PC-3 (cell line): ENCODE measurements around the gene PEA15. TPM values are rescaled to one million over a fixed set of nuclear protein-coding genes. Genes with fewer than 3 reads are reported as not detected.

Experiments
- ATAC-seq: fragments of 200-7000 bp; cut with Tn5 transposase; 2 replicates; pipeline ENCODE4 v1.9.1; 2020; ENCODE audit warnings: mild to moderate bottlenecking, moderate library complexity
- BruUV-seq: library from RNA; stranded (reverse); fragments of 400-500 nt; replicated peaks from 2 replicates; lab custom pipeline; 2021; lab: Mats Ljungman, UMichigan
- CTCF ChIA-PET: fragments of 300-600 bp; sonication (Branson Sonifier 250); formaldehyde crosslinking; loops from one replicate; lab custom pipeline; 2022; ENCODE audit warnings: antibody characterized with exemption; lab: Charles Lee
- POLR2A ChIA-PET: fragments of 300-600 bp; sonication (Branson Sonifier 250); formaldehyde crosslinking; loops from one replicate; lab custom pipeline; 2022; ENCODE audit warnings: antibody characterized with exemption; ENCODE audit not compliant: unreplicated experiment; lab: Charles Lee
- DNase-seq: peaks from one replicate; pipeline ENCODE4 v3.0.0-alpha.2; 2015
- H2AFZ ChIP-seq: fragments of 300-600 bp; sonication (generic); 2 replicates; pipeline ENCODE4 v1.6.0; 2016; ENCODE audit warnings: antibody characterized with exemption, low read length
- H3F3A ChIP-seq: fragments of 300-600 bp; sonication (generic); one replicate; pipeline ENCODE4 v1.6.0; 2017; ENCODE audit warnings: antibody characterized with exemption, low read length, control low read depth, mild to moderate bottlenecking; ENCODE audit not compliant: unreplicated experiment
- H3K27ac ChIP-seq: fragments of 300-600 bp; sonication (generic); 2 replicates; pipeline ENCODE4 v1.5.1; 2016; ENCODE audit warnings: mild to moderate bottlenecking, low read length
- H3K27me3 ChIP-seq: fragments of 300-600 bp; sonication (generic); 2 replicates; pipeline ENCODE4 v1.6.1; 2016; ENCODE audit warnings: low read length, mixed read lengths
- H3K36me3 ChIP-seq: fragments of 300-600 bp; sonication (generic); 2 replicates; pipeline ENCODE4 v1.6.1; 2016; ENCODE audit warnings: low read depth, mixed run types, low read length, mixed read lengths
- H3K4me1 ChIP-seq: fragments of 300-600 bp; sonication (generic); 2 replicates; pipeline ENCODE4 v1.5.1; 2016; ENCODE audit warnings: low read length; ENCODE audit not compliant: insufficient read depth
- H3K4me2 ChIP-seq: fragments of 300-600 bp; sonication (generic); 2 replicates; pipeline ENCODE4 v1.6.0; 2016; ENCODE audit warnings: low read length
- H3K4me3 ChIP-seq: fragments of 300-600 bp; sonication (generic); 2 replicates; pipeline ENCODE4 v1.5.1; 2016; ENCODE audit warnings: mild to moderate bottlenecking, low read length, mixed read lengths
- H3K79me2 ChIP-seq: fragments of 300-600 bp; sonication (generic); 2 replicates; pipeline ENCODE4 v1.6.1; 2017; ENCODE audit warnings: low read length, mixed read lengths
- H3K9ac ChIP-seq: fragments of 300-600 bp; sonication (generic); 2 replicates; pipeline ENCODE4 v1.6.0; 2016; ENCODE audit warnings: mild to moderate bottlenecking, low read length
- H3K9me2 ChIP-seq: fragments of 300-600 bp; sonication (generic); replicated peaks from 2 replicates; pipeline ENCODE4 v1.6.1; 2016; ENCODE audit warnings: mixed run types, low read length, mixed read lengths
- H3K9me3 ChIP-seq: fragments of 300-600 bp; sonication (generic); 2 replicates; pipeline ENCODE4 v1.6.1; 2016; ENCODE audit warnings: low read length, mixed read lengths
- H4K20me1 ChIP-seq: fragments of 300-600 bp; sonication (generic); 2 replicates; pipeline ENCODE4 v1.6.1; 2016; ENCODE audit warnings: low read length, mixed read lengths
- EZH2 ChIP-seq: fragments of 300-600 bp; sonication (generic); IDR thresholded peaks from one replicate; pipeline ENCODE4 v1.6.1; 2017; ENCODE audit warnings: antibody characterized with exemption, mild to moderate bottlenecking, low read length; ENCODE audit not compliant: unreplicated experiment
- EZH2phosphoT487 ChIP-seq: fragments of 300-600 bp; sonication (generic); IDR thresholded peaks from 2 replicates; pipeline ENCODE4 v1.6.1; 2018; ENCODE audit warnings: mild to moderate bottlenecking, antibody characterized with exemption, low read length, borderline replicate concordance
- intact Hi-C: fragments of 100-400 bp; cut with micrococcal nuclease; formaldehyde crosslinking; loops from 2 replicates; pipeline ENCODE4 v1.9.0; 2023
- total RNA-seq: library from RNA; depleted of rRNA; stranded (reverse); fragments of >200 nt; gene quantifications from 2 replicates; pipeline ENCODE4 v1.2.3, GENCODE V29; 2014
- TF ChIP-seq, protein P1 (sequence below): fragments of 300-600 bp; sonication (generic); conservative IDR thresholded peaks from 2 replicates; pipeline ENCODE4 v1.5.1; 2017; ENCODE audit warnings: antibody characterized with exemption, low read depth, mild to moderate bottlenecking, low read length

Gene PEA15
- total RNA-seq, 1 experiment from 2014 or later = 90.3 TPM

DNA sequence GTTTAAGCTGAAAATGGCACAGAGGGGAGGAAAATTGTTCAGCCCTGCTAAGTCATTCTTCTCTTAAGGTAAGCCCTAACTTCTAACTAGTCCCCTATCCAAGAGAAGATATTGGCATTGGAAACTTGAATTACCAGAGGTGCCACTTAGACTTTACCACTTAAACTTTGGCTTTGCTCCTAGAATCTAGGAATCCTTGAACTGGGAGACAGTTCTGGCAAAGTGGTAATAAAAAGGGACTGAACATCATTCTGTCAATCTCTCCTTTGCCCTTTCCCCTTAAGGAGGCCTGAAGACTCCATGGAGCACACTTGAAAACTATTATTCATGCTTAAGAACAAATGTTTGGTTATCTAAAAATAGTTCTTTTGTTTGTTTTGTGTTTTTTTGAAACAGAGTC is 45.3 kb upstream of the PEA15 start:
- Histone ChIP-seq H3K27ac (peak overlapping the region; percentile 58), H3K4me3 (no peak overlapping the region), H3K9ac (no peak overlapping the region), H3K27me3 (no peaks in the 10 kb centered on the region), H4K20me1 (no peaks in the 10 kb centered on the region), H3K9me3 (no peaks in the 10 kb centered on the region), H3K36me3 (no peaks in the 10 kb centered on the region), H3K4me1 (peaks cover 11% of the 10 kb centered on the region; the same call in 1 of the 2 replicates), H3K9me2 (no peaks in the 10 kb centered on the region), H3K79me2 (no peaks in the 10 kb centered on the region), H3K4me2 (peak overlapping the region; percentile 15), H3F3A (no peaks in the 10 kb centered on the region), H2AFZ (no peak overlapping the region)
- BruUV-seq = no TSS peak
- POLR2A ChIA-PET = no interaction called here
- TF ChIP-seq EZH2phosphoT487 (no peak), EZH2 (no peak)
- TF ChIP-seq, protein P1, sequence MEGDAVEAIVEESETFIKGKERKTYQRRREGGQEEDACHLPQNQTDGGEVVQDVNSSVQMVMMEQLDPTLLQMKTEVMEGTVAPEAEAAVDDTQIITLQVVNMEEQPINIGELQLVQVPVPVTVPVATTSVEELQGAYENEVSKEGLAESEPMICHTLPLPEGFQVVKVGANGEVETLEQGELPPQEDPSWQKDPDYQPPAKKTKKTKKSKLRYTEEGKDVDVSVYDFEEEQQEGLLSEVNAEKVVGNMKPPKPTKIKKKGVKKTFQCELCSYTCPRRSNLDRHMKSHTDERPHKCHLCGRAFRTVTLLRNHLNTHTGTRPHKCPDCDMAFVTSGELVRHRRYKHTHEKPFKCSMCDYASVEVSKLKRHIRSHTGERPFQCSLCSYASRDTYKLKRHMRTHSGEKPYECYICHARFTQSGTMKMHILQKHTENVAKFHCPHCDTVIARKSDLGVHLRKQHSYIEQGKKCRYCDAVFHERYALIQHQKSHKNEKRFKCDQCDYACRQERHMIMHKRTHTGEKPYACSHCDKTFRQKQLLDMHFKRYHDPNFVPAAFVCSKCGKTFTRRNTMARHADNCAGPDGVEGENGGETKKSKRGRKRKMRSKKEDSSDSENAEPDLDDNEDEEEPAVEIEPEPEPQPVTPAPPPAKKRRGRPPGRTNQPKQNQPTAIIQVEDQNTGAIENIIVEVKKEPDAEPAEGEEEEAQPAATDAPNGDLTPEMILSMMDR = no peak
- DNase-seq (peak; percentile 88), ATAC-seq (peak; percentile 84)
- intact Hi-C loops = loop anchor here (1.0 kb wide), 1 partner anchor 60 kb away; no protein-coding TSS in a partner anchor
- CTCF ChIA-PET = interaction anchor here (0.7 kb wide), 1 partner anchor 51 kb away, joined by 3 read pairs; no protein-coding TSS in a partner anchor

DNA sequence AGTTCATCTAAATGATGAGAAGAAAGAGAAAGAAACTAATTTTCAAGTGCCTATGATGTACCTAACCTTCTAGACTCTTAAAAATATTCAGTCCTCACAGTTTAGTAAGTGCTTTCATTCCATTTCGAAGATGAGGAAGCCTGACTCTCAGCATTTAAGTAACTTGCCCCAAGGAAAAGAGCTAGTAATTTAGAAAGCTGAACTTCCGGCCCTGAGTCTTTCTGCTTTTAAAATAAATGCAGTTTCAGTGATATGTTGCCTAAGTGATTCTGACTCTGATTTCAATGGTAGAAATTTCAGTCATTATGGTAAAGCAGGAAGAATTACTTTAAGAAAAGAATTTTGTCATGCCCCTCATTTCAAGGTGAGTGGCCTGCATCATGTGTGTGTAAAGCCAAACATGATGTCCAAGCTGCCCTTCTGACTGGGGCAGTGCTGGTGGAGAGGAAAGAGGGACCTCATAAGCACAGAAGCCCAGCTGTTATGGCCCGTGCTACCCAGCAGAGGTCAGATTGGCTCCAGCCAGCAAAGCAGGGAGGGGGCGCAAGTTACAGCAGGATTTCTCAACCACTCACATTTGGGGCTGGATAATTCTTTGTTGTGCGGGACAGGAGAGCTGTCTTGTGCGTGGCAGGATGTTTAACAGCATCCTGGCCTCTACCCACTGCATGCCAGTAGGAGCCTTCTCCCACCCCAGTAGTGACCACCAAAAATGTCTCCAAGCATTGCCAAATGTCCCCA is 43.0 kb upstream of the PEA15 start:
- POLR2A ChIA-PET = interaction anchor here (0.7 kb wide), 1 partner anchor 13 kb away, joined by 5 read pairs; no protein-coding TSS in a partner anchor
- H3K9me3 ChIP-seq = no peaks in the 10 kb centered on the region
- no peaks in the 10 kb centered on the region for H3K27me3 ChIP-seq
- H3K4me3 ChIP-seq = no peak overlapping the region
- no peaks in the 10 kb centered on the region for H3K36me3 ChIP-seq
- no peaks in the 10 kb centered on the region for H3K9me2 ChIP-seq
- peak; percentile 43; the same call in 1 of the 2 replicates for ATAC-seq
- CTCF ChIA-PET = interaction anchor here (0.6 kb wide), 1 partner anchor 54 kb away, joined by 3 read pairs; no protein-coding TSS in a partner anchor
- H3F3A ChIP-seq = no peaks in the 10 kb centered on the region
- H3K4me2 ChIP-seq = no peak overlapping the region
- no peaks in the 10 kb centered on the region for H4K20me1 ChIP-seq
- no peak overlapping the region for H3K9ac ChIP-seq
- H3K27ac ChIP-seq = no peak overlapping the region
- peaks cover 16% of the 10 kb centered on the region for H3K4me1 ChIP-seq
- DNase-seq = no peak
- H2AFZ ChIP-seq = no peak overlapping the region
- TF ChIP-seq, protein P1 = peak; percentile 57
- TF ChIP-seq EZH2phosphoT487 = no peak
- no peaks in the 10 kb centered on the region for H3K79me2 ChIP-seq
- intact Hi-C loops = no loop called here
- no TSS peak for BruUV-seq

DNA sequence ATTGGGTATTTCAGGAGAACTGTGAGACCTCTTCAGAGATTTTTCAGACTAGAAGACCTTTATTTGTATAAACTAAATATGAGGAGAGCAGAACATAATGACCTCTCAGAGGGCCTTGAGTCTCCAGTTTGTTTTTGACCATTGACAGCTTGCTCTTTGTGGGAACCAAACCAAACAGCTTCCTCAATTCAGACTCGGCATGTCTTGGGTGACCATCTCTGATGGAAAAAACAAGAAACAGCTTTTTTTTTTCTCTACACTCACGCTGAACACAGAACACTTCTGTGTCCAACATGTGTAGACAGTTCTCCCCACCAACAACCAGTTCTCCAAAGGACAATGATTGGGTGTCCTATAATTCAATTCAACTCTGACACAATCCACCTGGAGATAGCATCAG is 42.3 kb upstream of the PEA15 start:
- Histone ChIP-seq H3K27me3 (no peaks in the 10 kb centered on the region), H3K9ac (no peak overlapping the region), H3K36me3 (no peaks in the 10 kb centered on the region), H3K4me3 (no peak overlapping the region), H3K4me1 (peaks cover 22% of the 10 kb centered on the region), H3K27ac (no peak overlapping the region), H4K20me1 (no peaks in the 10 kb centered on the region), H3K9me3 (no peaks in the 10 kb centered on the region), H2AFZ (no peak overlapping the region), H3K79me2 (no peaks in the 10 kb centered on the region), H3F3A (no peaks in the 10 kb centered on the region), H3K4me2 (no peak overlapping the region), H3K9me2 (no peaks in the 10 kb centered on the region)
- ATAC-seq (no peak), DNase-seq (no peak)
- TF ChIP-seq, protein P1 = no peak
- no peak for TF ChIP-seq EZH2phosphoT487
- TF ChIP-seq EZH2 = no peak
- ChIA-PET CTCF (no interaction called here), POLR2A (no interaction called here)
- BruUV-seq = no TSS peak
- intact Hi-C loops = loop anchor here (1.0 kb wide), 1 partner anchor 62 kb away; no protein-coding TSS in a partner anchor
